ENCODE measurements around the gene NME2.

Gene NME2

DNA sequence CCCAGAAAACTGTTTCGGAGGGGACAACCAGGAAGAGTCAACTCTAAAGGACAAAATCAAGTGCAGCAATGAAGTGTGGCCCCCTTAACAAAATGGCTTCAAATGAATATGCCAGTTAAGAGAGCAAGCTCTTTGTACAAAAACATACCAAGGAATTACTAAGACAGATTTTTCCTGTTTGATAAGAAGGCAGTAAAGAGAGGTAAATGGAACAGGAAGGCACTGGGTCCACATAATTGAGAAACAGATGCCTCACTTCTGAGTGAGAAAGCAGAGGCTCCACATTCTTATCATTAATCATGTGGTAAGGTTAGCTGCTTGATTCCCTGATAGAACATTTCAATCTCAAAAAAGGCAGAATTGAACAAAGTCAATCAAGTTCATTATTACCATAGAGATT lies 48.7 kb downstream of the NME2 start:
- no peak for DNase-seq

DNA sequence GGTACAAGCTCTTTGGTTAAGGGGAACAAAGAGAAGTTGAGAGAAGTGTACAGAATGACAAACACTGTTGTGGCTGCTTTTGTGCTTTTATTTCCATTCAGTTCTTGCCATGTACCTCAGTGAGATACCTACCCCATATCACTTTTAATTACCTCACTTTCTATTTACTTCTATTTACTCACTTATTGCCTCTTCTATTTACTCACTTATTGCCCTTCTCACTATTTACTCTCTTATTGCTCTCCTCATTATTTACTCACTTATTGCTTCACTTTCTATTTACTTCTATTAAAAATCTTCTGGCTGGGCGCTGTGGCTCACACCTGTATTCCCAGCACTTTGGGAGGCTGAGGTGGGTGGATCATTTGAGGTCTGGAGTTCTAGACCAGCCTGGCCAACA lies 51.7 kb downstream of the NME2 start:
- DNase-seq: no peak

DNA sequence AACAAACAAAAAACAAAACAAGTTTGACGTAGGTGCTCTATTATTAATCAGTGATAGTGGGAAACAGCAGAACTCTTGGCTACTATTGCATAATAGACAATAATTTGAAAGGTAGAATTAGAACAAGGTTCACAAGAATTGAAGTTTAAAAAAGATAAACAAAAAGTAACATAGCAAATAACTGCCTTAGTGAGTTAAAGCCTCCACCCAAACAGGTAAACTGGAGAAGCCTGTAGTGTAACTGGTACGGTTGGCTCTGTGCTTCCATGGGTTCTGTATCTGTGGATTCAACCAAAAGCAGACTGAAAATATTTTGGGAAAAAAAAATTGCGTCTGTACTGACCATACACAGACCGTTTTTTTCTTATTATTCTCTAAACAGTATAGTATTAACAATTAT lies 55.1 kb downstream of the NME2 start:
- no peak for DNase-seq
